Gastrocnemius medialis (tissue), 4 donors: Measurements from ENCODE around the gene SLC8A3.

Experiments used
- POLR2A ChIP-seq, 2 donors: fragments of 450-650 bp; IDR thresholded peaks; one replicate each; pipeline ENCODE4 v1.6.1; 2017; ENCODE audit warnings: antibody characterized with exemption in 2 of 2, mild to moderate bottlenecking in 2 of 2, moderate library complexity in 2 of 2
- TF ChIP-seq, protein P1 (sequence below), 5 experiments: fragments of 450-650 bp in 3 of 5; fragments of 200-600 bp in 2 of 5; sonication (generic) in 2 of 5; IDR thresholded peaks in 4 of 5; conservative IDR thresholded peaks in 1 of 5; 1 replicate in 4 of 5; 2 replicates in 1 of 5; pipeline ENCODE4 v1.5.1; 2016 to 2019; ENCODE audit warnings: antibody characterized with exemption in 5 of 5, mild to moderate bottlenecking in 3 of 5, moderate library complexity in 3 of 5

DNA sequence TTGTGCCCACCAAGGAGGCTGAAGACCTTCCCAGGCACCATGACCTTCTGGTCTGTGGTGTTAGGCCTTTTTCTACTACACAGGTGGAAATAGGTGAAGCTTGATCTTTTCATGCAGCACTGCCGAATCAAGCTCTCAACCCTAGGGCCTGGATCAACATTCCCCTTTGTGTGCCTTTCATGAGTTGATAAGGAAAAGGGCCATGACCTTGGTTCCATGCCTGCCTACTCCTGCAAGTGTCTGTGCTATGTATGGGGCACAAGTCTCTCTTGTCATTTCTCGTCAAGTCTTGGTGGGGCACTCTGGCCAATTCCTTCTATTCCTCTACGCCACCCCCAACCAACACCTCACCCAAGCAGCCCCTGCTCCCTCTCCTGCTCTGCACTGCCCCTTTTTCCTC, 154.5 kb downstream of the SLC8A3 start:
- TF ChIP-seq, protein P1, sequence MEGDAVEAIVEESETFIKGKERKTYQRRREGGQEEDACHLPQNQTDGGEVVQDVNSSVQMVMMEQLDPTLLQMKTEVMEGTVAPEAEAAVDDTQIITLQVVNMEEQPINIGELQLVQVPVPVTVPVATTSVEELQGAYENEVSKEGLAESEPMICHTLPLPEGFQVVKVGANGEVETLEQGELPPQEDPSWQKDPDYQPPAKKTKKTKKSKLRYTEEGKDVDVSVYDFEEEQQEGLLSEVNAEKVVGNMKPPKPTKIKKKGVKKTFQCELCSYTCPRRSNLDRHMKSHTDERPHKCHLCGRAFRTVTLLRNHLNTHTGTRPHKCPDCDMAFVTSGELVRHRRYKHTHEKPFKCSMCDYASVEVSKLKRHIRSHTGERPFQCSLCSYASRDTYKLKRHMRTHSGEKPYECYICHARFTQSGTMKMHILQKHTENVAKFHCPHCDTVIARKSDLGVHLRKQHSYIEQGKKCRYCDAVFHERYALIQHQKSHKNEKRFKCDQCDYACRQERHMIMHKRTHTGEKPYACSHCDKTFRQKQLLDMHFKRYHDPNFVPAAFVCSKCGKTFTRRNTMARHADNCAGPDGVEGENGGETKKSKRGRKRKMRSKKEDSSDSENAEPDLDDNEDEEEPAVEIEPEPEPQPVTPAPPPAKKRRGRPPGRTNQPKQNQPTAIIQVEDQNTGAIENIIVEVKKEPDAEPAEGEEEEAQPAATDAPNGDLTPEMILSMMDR (IDR thresholded peaks at IDR 0.05 in 4 of 5, conservative IDR thresholded peaks at IDR 0.05 in 1 of 5) = no peak
- TF ChIP-seq POLR2A (IDR thresholded peaks at IDR 0.05) = no peak
